Measurements from ENCODE around the gene PIGP.

Gene PIGP

DNA sequence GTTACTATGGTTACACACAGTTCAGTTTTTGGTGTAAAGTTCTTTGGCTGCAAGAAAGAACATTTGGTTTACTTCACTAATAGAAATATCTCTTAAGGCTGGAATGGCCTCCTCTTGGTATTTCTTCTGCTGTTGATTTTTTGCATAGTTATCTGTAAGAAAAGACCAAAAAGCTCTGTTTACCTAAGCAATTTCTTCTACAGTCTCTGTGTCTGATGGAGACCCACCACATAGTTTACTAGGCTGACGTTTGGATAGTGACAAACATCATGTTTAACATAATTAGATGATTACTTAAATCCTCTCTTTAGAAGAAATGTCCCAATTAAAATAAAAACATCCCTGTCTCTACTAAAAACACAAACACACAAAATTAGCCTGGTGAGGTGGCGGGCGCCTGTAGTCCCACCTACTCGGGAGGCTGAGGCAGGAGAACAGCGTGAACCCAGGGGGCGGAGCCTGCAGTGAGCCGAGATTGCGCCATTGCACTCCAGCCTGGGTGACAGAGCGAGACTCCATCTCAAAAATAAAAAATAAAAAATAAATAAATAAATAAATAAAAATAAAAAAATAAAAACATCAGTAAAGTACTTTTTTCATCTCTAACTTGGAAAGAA lies 7.2 kb downstream of the PIGP start:
- no peak for DNase-seq (ENCODE audit: extremely low read depth, insufficient read length)
- H3K4me3 ChIP-seq (replicated peaks; ENCODE audit: low read depth, low read length): no peak overlapping the region
- 0 out of 2 replicates have a peak, but pooled peaks cover 2% of the 10 kb centered on the region for H3K36me3 ChIP-seq (ENCODE audit: control insufficient read depth, insufficient read depth, low read length)
- no peaks in the 10 kb centered on the region for H3K27me3 ChIP-seq (replicated peaks; ENCODE audit: control insufficient read depth, insufficient read depth, low read length)
- TF ChIP-seq, protein P1, sequence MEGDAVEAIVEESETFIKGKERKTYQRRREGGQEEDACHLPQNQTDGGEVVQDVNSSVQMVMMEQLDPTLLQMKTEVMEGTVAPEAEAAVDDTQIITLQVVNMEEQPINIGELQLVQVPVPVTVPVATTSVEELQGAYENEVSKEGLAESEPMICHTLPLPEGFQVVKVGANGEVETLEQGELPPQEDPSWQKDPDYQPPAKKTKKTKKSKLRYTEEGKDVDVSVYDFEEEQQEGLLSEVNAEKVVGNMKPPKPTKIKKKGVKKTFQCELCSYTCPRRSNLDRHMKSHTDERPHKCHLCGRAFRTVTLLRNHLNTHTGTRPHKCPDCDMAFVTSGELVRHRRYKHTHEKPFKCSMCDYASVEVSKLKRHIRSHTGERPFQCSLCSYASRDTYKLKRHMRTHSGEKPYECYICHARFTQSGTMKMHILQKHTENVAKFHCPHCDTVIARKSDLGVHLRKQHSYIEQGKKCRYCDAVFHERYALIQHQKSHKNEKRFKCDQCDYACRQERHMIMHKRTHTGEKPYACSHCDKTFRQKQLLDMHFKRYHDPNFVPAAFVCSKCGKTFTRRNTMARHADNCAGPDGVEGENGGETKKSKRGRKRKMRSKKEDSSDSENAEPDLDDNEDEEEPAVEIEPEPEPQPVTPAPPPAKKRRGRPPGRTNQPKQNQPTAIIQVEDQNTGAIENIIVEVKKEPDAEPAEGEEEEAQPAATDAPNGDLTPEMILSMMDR (IDR thresholded peaks at IDR 0.05; ENCODE audit: insufficient read depth, low read length, poor library complexity, severe bottlenecking): no peak

DNA sequence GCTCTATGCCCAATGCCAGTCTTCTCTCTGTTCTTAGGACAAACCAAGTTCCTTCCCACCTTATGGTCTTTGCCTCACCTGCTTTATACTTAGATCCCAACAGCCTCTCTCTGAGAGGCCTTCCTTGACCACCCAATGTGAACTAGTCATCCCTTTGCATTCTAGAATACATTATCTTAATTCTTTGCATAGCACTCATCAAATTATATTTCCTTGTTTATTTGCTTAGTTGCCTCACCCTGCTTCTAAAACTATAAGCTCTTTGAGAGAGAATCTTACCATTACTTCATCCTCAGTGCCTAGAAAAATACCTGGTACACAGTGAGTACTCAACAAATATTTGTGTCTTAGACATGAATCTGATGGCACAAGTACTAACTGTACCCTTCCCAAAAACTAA lies 8.0 kb downstream of the PIGP start:
- 0 out of 2 replicates have a peak, but pooled peaks cover 2% of the 10 kb centered on the region for H3K36me3 ChIP-seq (ENCODE audit: control insufficient read depth, insufficient read depth, low read length)
- DNase-seq (ENCODE audit: extremely low read depth, insufficient read length): no peak

DNA sequence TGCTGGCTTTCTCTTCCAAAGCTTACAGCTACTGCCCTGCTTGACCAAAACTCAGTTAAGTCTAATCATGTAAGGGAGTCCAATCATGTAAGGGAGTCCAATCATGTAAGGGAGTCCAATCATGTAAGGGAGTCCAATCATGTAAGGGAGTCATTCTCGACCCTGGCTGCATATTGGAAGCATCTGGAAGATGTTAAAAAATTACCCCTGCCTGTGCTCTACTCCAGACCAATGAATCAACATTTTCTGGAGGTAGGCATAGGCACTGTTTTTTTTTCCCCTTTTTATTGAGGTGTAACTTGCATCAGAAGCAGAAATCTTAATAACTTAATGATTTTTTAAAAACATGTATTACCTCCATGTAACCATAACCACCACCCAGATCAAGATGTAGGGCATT lies 9.4 kb downstream of the PIGP start:
- Histone ChIP-seq H3K27me3 (replicated peaks; ENCODE audit: control insufficient read depth, insufficient read depth, low read length) (no peaks in the 10 kb centered on the region), H3K36me3 (ENCODE audit: control insufficient read depth, insufficient read depth, low read length) (0 out of 2 replicates have a peak, but pooled peaks cover 2% of the 10 kb centered on the region), H3K4me3 (replicated peaks; ENCODE audit: low read depth, low read length) (no peak overlapping the region)
- TF ChIP-seq, protein P1 (IDR thresholded peaks at IDR 0.05; ENCODE audit: insufficient read depth, low read length, poor library complexity, severe bottlenecking): no peak
- no peak for DNase-seq (ENCODE audit: extremely low read depth, insufficient read length)

More for the DNA sequence above, 8.0 kb downstream of the PIGP start:
- Histone ChIP-seq H3K27me3 (replicated peaks; ENCODE audit: control insufficient read depth, insufficient read depth, low read length) (no peaks in the 10 kb centered on the region), H3K4me3 (replicated peaks; ENCODE audit: low read depth, low read length) (no peak overlapping the region)
- TF ChIP-seq, protein P1 (IDR thresholded peaks at IDR 0.05; ENCODE audit: insufficient read depth, low read length, poor library complexity, severe bottlenecking): no peak

DNA sequence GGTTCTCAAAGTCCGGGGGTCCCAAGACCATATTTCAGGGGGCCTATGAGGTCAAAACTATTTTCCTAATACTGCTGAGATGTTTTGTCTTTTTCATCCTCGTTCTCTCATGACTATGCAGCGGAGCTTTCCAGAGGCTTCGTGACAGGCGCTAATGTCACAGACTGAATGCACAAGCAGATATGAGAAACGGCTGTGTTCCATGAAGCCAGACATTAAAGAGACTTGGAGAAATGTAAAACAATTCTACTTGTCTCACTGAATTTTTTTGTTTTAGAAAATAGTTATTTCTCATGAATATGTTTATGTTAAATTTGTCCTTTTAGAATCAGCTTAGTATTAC lies 10.3 kb downstream of the PIGP start:
- TF ChIP-seq, protein P1 (IDR thresholded peaks at IDR 0.05; ENCODE audit: insufficient read depth, low read length, poor library complexity, severe bottlenecking): no peak
- Histone ChIP-seq H3K4me3 (replicated peaks; ENCODE audit: low read depth, low read length) (no peak overlapping the region), H3K27me3 (replicated peaks; ENCODE audit: control insufficient read depth, insufficient read depth, low read length) (no peaks in the 10 kb centered on the region), H3K36me3 (ENCODE audit: control insufficient read depth, insufficient read depth, low read length) (0 out of 2 replicates have a peak, but pooled peaks cover 2% of the 10 kb centered on the region)
- no peak for DNase-seq (ENCODE audit: extremely low read depth, insufficient read length)

DNA sequence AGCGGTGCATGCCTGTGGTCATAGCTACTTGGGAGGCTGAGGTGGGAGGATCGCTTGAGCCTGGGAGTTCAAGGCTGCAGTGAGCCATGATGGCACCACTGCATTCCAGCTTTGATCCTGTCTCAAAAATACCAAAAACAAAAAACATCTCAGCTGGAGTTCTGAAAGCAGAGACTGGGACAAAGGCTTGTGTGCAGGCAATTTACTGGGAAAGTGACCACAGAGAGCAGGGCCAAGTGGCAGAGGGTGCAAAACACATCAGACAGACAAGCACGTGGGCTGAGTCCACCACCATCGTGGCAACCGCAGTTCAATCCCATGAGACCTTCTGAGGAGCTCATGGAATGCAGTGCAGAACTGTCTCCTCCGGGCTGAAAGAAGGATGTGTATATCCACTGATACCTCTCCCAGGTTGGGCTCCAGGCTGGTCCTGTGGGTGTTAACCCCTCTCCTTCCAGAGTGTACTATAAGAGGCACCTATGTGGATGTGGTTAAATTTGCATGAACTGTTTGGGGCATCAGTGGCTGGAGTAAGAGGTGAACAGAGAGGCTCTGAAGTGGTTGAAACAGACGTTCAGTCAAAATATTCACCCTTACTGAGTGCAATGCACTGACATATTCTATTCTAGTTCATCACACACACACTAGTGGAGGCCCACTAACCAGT lies 10.8 kb downstream of the PIGP start:
- 0 out of 2 replicates have a peak, but pooled peaks cover 1% of the 10 kb centered on the region for H3K36me3 ChIP-seq (ENCODE audit: control insufficient read depth, insufficient read depth, low read length)
- no peak for DNase-seq (ENCODE audit: extremely low read depth, insufficient read length)
- TF ChIP-seq, protein P1 (IDR thresholded peaks at IDR 0.05; ENCODE audit: insufficient read depth, low read length, poor library complexity, severe bottlenecking): no peak
- H3K4me3 ChIP-seq (replicated peaks; ENCODE audit: low read depth, low read length): no peak overlapping the region
- H3K27me3 ChIP-seq (replicated peaks; ENCODE audit: control insufficient read depth, insufficient read depth, low read length): no peaks in the 10 kb centered on the region

Measured in GM06990 (cell line).